ENCODE data around the gene CNTN4. TPM values are rescaled to one million over a fixed set of nuclear protein-coding genes. Genes with fewer than 3 reads are reported as not detected.

The CNTN4 gene
- total and polyA plus RNA-seq, 2 of the 8 experiments (the other 6 are each of a cell fraction or from before 2014, with no cell fraction given), result 0.41 to 2.2 TPM

GRCh38 chr3:2554656-2555055 is 456.0 kb downstream of the CNTN4 start (continued):
- TF ChIP-seq ATF2 (IDR thresholded peaks at IDR 0.05; ENCODE audit: low read length), result no peak
- TF ChIP-seq RNF2 (IDR thresholded peaks at IDR 0.05; ENCODE audit: borderline replicate concordance, low read depth, low read length, missing control alignments, poor library complexity, severe bottlenecking), result no peak
